ENCODE data around the gene DNAJC13.

- TF ChIP-seq CTCF (IDR thresholded peaks at IDR 0.05) (no peak), POLR2A (IDR thresholded peaks at IDR 0.05) (no peak)
Measured at GRCh38 chr3:132445817-132446216, 28.5 kb downstream of the DNAJC13 start.
